Measurements from ENCODE around the gene CNTROB.

CNTROB gene

GRCh38 chr17:7931709-7932482 lies at the start of gene CNTROB, which contains the start of gene TRAPPC1:
CNTROB (plus strand) TSS chr17:7932206; CDS start chr17:7933080, 874 bp downstream.
TRAPPC1 (minus strand) TSS chr17:7931946; CDS start chr17:7931829, 117 bp downstream.
- DNase-seq (ENCODE audit: low read depth in 2 of 2), result peak; percentile 98 to 99

- no peak for DNase-seq (ENCODE audit: low read depth in 2 of 2)
These were observed 49.4 kb upstream of the CNTROB start for GRCh38 chr17:7882629-7883028.

GRCh38 chr17:7883781-7884386 lies 48.1 kb upstream of the CNTROB start:
- DNase-seq (ENCODE audit: low read depth in 2 of 2), result no peak

GRCh38 chr17:7884581-7885366 lies 47.2 kb upstream of the CNTROB start:
- peak; percentile 44 to 45 for DNase-seq (ENCODE audit: low read depth in 2 of 2)

- DNase-seq (ENCODE audit: low read depth in 2 of 2), result peak; percentile 19 to 45
These were observed 46.4 kb upstream of the CNTROB start for GRCh38 chr17:7885367-7886226.

GRCh38 chr17:7886227-7887037 lies 45.6 kb upstream of the CNTROB start:
- DNase-seq (ENCODE audit: low read depth in 2 of 2), result peak; percentile 31 to 37

- DNase-seq (ENCODE audit: low read depth in 2 of 2), result no peak
These were observed 44.9 kb upstream of the CNTROB start for GRCh38 chr17:7887038-7887481.

GRCh38 chr17:7887482-7888183 lies 44.4 kb upstream of the CNTROB start:
- DNase-seq (ENCODE audit: low read depth in 2 of 2), result peak; percentile 77 to 85

GRCh38 chr17:7888184-7888920 lies 43.7 kb upstream of the CNTROB start, which contains the start of gene CHD3:
CHD3 (plus strand) TSS chr17:7888789; CDS start chr17:7889001, 212 bp downstream.
- DNase-seq (ENCODE audit: low read depth in 2 of 2), result peak; percentile 33 to 60

- DNase-seq (ENCODE audit: low read depth in 2 of 2), result no peak
These were observed 42.6 kb upstream of the CNTROB start for GRCh38 chr17:7889166-7889955.

- no peak for DNase-seq (ENCODE audit: low read depth in 2 of 2)
These were observed 38.7 kb upstream of the CNTROB start for GRCh38 chr17:7893187-7893880.

GRCh38 chr17:7894226-7894625 lies 37.8 kb upstream of the CNTROB start:
- no peak for DNase-seq (ENCODE audit: low read depth in 2 of 2)

GRCh38 chr17:7894866-7895265 lies 37.1 kb upstream of the CNTROB start:
- no peak for DNase-seq (ENCODE audit: low read depth in 2 of 2)

GRCh38 chr17:7897090-7897489 lies 34.9 kb upstream of the CNTROB start:
- no peak for DNase-seq (ENCODE audit: low read depth in 2 of 2)

- DNase-seq (ENCODE audit: low read depth in 2 of 2), result no peak
These were observed 34.2 kb upstream of the CNTROB start for GRCh38 chr17:7897773-7898172.

GRCh38 chr17:7903154-7904103 lies 28.6 kb upstream of the CNTROB start:
- DNase-seq (ENCODE audit: low read depth in 2 of 2), result no peak

Data from stimulated activated CD4-positive, alpha-beta T cell treated with anti-CD3 and anti-CD28 coated beads, Interleukin-1b, Interleukin-23, amount 100 ng/mL, for 4 hours (primary cell).